Immature natural killer cell (primary cell): ENCODE measurements around the gene TRMT61A. TPM values are rescaled to one million over a fixed set of nuclear protein-coding genes. Genes with fewer than 3 reads are reported as not detected.
A peak's percentile ranks its signal among the peaks of the same experiment; 100 is the strongest.

ENCODE experiments used
- DNase-seq, 3 donors: peaks; one replicate each; pipeline ENCODE4 v3.0.0; 2022; ENCODE audit warnings: mixed read lengths in 1 of 3
- H3K27ac Mint-ChIP-seq, 6 donors: one replicate each; pipeline ENCODE4 v1.8.0; 2020; ENCODE audit warnings: mixed read lengths in 6 of 6, mild to moderate bottlenecking in 5 of 6, inconsistent platforms in 4 of 6, moderate library complexity in 3 of 6
- H3K27me3 Mint-ChIP-seq, 3 donors: one replicate each; pipeline ENCODE4 v1.8.0; 2020 to 2021; ENCODE audit warnings: low read depth in 3 of 3, mild to moderate bottlenecking in 3 of 3, mixed read lengths in 3 of 3, moderate library complexity in 3 of 3, inconsistent platforms in 1 of 3
- H3K36me3 Mint-ChIP-seq, 3 donors: one replicate each; pipeline ENCODE4 v1.8.0; 2020; ENCODE audit warnings: mixed read lengths in 3 of 3, inconsistent platforms in 2 of 3, mild to moderate bottlenecking in 2 of 3
- H3K4me1 Mint-ChIP-seq, 2 donors: one replicate each; pipeline ENCODE4 v1.8.0; 2020; ENCODE audit warnings: inconsistent platforms in 2 of 2, mild to moderate bottlenecking in 2 of 2, mixed read lengths in 2 of 2, moderate library complexity in 1 of 2
- H3K4me3 Mint-ChIP-seq, 5 donors: one replicate each; pipeline ENCODE4 v1.8.0; 2020; ENCODE audit warnings: mild to moderate bottlenecking in 5 of 5, mixed read lengths in 5 of 5, inconsistent platforms in 3 of 5, moderate library complexity in 3 of 5
- H3K9me3 Mint-ChIP-seq, 6 donors: one replicate each; pipeline ENCODE4 v1.8.0; 2020; ENCODE audit warnings: mild to moderate bottlenecking in 6 of 6, mixed read lengths in 6 of 6, inconsistent platforms in 4 of 6, moderate library complexity in 3 of 6
- polyA plus RNA-seq, 3 donors: library from polyadenylated mRNA; unstranded; fragments of 300-500 nt; fragmentation: Illumina TruSeq; gene quantifications; one replicate each; pipeline ENCODE4 v1.2.3, GENCODE V29; 2021

TRMT61A gene
- polyA plus RNA-seq, 3 donors from 2014 or later: 1.4 to 7.7 (median 5.0) TPM

GRCh38 chr14:103576371-103577024, 47.5 kb downstream of the TRMT61A start:
- no peaks in the 10 kb centered on the region for H3K9me3 Mint-ChIP-seq
- H3K4me3 Mint-ChIP-seq: no peak overlapping the region
- peaks cover 6 to 15% (median 13%) of the 10 kb centered on the region in 3 donors for H3K36me3 Mint-ChIP-seq
- no peaks in the 10 kb centered on the region for H3K4me1 Mint-ChIP-seq
- peak overlapping the region in 1 of 6 donors; percentile 13 for H3K27ac Mint-ChIP-seq
- H3K27me3 Mint-ChIP-seq: peaks cover 0 to 2% (median 2%) of the 10 kb centered on the region in 3 donors
- no peak for DNase-seq

GRCh38 chr14:103578401-103579075, 49.5 kb downstream of the TRMT61A start:
- peaks cover 6 to 13% (median 11%) of the 10 kb centered on the region in 3 donors for H3K36me3 Mint-ChIP-seq
- H3K4me1 Mint-ChIP-seq: no peaks in the 10 kb centered on the region
- H3K27ac Mint-ChIP-seq: no peak overlapping the region
- H3K27me3 Mint-ChIP-seq: peaks cover 0 to 2% (median 2%) of the 10 kb centered on the region in 3 donors
- DNase-seq: no peak
- no peaks in the 10 kb centered on the region for H3K9me3 Mint-ChIP-seq
- no peak overlapping the region for H3K4me3 Mint-ChIP-seq

GRCh38 chr14:103581206-103581605, 52.2 kb downstream of the TRMT61A start:
- H3K36me3 Mint-ChIP-seq: peaks cover 0 to 9% (median 0%) of the 10 kb centered on the region in 3 donors
- H3K4me3 Mint-ChIP-seq: no peak overlapping the region
- H3K4me1 Mint-ChIP-seq: no peaks in the 10 kb centered on the region
- H3K27me3 Mint-ChIP-seq: peaks cover 0 to 2% (median 2%) of the 10 kb centered on the region in 3 donors
- no peak for DNase-seq
- H3K9me3 Mint-ChIP-seq: no peaks in the 10 kb centered on the region
- no peak overlapping the region for H3K27ac Mint-ChIP-seq

GRCh38 chr14:103581954-103582703, 53.1 kb downstream of the TRMT61A start:
- peaks cover 3 to 12% (median 4%) of the 10 kb centered on the region in 3 donors for H3K36me3 Mint-ChIP-seq
- H3K27me3 Mint-ChIP-seq: peaks cover 0 to 2% (median 2%) of the 10 kb centered on the region in 3 donors
- H3K4me3 Mint-ChIP-seq: no peak overlapping the region
- H3K9me3 Mint-ChIP-seq: no peaks in the 10 kb centered on the region
- DNase-seq: no peak
- no peak overlapping the region for H3K27ac Mint-ChIP-seq
- no peaks in the 10 kb centered on the region for H3K4me1 Mint-ChIP-seq

GRCh38 chr14:103584326-103584915, 55.4 kb downstream of the TRMT61A start:
- DNase-seq: no peak
- H3K4me3 Mint-ChIP-seq: no peak overlapping the region
- H3K4me1 Mint-ChIP-seq: no peaks in the 10 kb centered on the region
- no peak overlapping the region for H3K27ac Mint-ChIP-seq
- H3K9me3 Mint-ChIP-seq: no peaks in the 10 kb centered on the region
- H3K27me3 Mint-ChIP-seq: peaks cover 0 to 2% (median 0%) of the 10 kb centered on the region in 3 donors
- peaks cover 4 to 12% (median 5%) of the 10 kb centered on the region in 3 donors for H3K36me3 Mint-ChIP-seq

Other genes with a start within 250 kb of the TRMT61A start
- gene EIF5, start 195.0 kb upstream of the TRMT61A start, polyA plus RNA-seq: 100 to 1,000 TPM; 348 to 443 (median 414) TPM
- 10 to 100 TPM; 23.4 to 44.1 (median 25.7) TPM for gene MARK3, start 143.8 kb upstream of the TRMT61A start, polyA plus RNA-seq
- 1 to 10 TPM in 2 of 3 donors, under 1 TPM in 1; 0.34 to 1.6 (median 1.1) TPM for gene CKB, start 6.4 kb upstream of the TRMT61A start, polyA plus RNA-seq
- gene BAG5, start 33.5 kb downstream of the TRMT61A start, polyA plus RNA-seq: 10 to 100 TPM; 23.5 to 58.7 (median 36.5) TPM
- 10 to 100 TPM; 60.6 to 87.5 (median 64.5) TPM for gene COA8, start 33.8 kb downstream of the TRMT61A start, polyA plus RNA-seq
- gene KLC1, start 100.0 kb downstream of the TRMT61A start, polyA plus RNA-seq: 10 to 100 TPM; 38.3 to 83.5 (median 48.2) TPM
- 1 to 10 TPM; 4.0 to 5.7 (median 5.4) TPM for gene XRCC3, start 186.3 kb downstream of the TRMT61A start, polyA plus RNA-seq
- gene ZFYVE21, start 186.6 kb downstream of the TRMT61A start, polyA plus RNA-seq: 10 to 100 TPM; 11.4 to 29.0 (median 13.6) TPM